GM19193 (cell line): ENCODE measurements around the gene CTAGE15.
"Not testable (repeated sequence)": the region's sequence is repeated elsewhere in the genome, so short reads cannot be mapped to it uniquely, and the experiment has no call there.

ENCODE experiments used
- POLR2A ChIP-seq: IDR thresholded peaks from 4 replicates; pipeline ENCODE4 v1.6.1; 2011; ENCODE audit not compliant: insufficient read depth, insufficient read length; ENCODE audit errors: extremely low read depth

CTAGE15 gene

GRCh38 chr7:143571501-143571900, at the start of gene CTAGE15:
Gene CTAGE15 (plus strand): TSS chr7:143571801. CDS start chr7:143571818, 17 bp downstream.
- not testable (repeated sequence) for TF ChIP-seq POLR2A

- TF ChIP-seq POLR2A = not testable (repeated sequence)
Observed at GRCh38 chr7:143620646-143621045, 49.0 kb downstream of the CTAGE15 start, which contains the start of gene TCAF2. Gene TCAF2 (plus strand): TSS chr7:143620974.
